ENCODE data around the gene TMEM81. TPM values are rescaled to one million over a fixed set of nuclear protein-coding genes. Genes with fewer than 3 reads are reported as not detected.

TMEM81 gene
- total and polyA plus RNA-seq, 2 experiments from 2014 or later = 3.6 to 4.5 TPM

- Histone ChIP-seq H3K9me2 (ENCODE audit: insufficient read depth) (no peaks in the 10 kb centered on the region), H3K4me3 (no peak overlapping the region), H2AFZ (no peak overlapping the region), H3K4me2 (no peak overlapping the region), H3K36me3 (ENCODE audit: insufficient read depth) (peaks cover 24% of the 10 kb centered on the region), H3K4me1 (ENCODE audit: insufficient read depth) (no peaks in the 10 kb centered on the region), H3F3A (replicated peaks; ENCODE audit: low read depth) (0 out of 2 replicates have a peak, but pooled peaks cover 6% of the 10 kb centered on the region), H3K27ac (ENCODE audit: low read depth) (no peak overlapping the region), H3K27me3 (ENCODE audit: insufficient read depth) (no peaks in the 10 kb centered on the region), H4K20me1 (replicated peaks; ENCODE audit: insufficient read depth) (peaks cover 11% of the 10 kb centered on the region), H3K79me2 (replicated peaks; ENCODE audit: insufficient read depth) (peaks cover 9% of the 10 kb centered on the region; the same call in 1 of the 2 replicates)
- H3K36me3 Mint-ChIP-seq (ENCODE audit: low read depth) = peaks cover 47% of the 10 kb centered on the region
- no peak for TF ChIP-seq REST (IDR thresholded peaks at IDR 0.05; ENCODE audit: unreplicated experiment)
- TF ChIP-seq JUNB (IDR thresholded peaks at IDR 0.05; ENCODE audit: unreplicated experiment) = no peak
- no peak for TF ChIP-seq EZH2phosphoT487 (IDR thresholded peaks at IDR 0.05; ENCODE audit: unreplicated experiment)
- TF ChIP-seq, protein P1, sequence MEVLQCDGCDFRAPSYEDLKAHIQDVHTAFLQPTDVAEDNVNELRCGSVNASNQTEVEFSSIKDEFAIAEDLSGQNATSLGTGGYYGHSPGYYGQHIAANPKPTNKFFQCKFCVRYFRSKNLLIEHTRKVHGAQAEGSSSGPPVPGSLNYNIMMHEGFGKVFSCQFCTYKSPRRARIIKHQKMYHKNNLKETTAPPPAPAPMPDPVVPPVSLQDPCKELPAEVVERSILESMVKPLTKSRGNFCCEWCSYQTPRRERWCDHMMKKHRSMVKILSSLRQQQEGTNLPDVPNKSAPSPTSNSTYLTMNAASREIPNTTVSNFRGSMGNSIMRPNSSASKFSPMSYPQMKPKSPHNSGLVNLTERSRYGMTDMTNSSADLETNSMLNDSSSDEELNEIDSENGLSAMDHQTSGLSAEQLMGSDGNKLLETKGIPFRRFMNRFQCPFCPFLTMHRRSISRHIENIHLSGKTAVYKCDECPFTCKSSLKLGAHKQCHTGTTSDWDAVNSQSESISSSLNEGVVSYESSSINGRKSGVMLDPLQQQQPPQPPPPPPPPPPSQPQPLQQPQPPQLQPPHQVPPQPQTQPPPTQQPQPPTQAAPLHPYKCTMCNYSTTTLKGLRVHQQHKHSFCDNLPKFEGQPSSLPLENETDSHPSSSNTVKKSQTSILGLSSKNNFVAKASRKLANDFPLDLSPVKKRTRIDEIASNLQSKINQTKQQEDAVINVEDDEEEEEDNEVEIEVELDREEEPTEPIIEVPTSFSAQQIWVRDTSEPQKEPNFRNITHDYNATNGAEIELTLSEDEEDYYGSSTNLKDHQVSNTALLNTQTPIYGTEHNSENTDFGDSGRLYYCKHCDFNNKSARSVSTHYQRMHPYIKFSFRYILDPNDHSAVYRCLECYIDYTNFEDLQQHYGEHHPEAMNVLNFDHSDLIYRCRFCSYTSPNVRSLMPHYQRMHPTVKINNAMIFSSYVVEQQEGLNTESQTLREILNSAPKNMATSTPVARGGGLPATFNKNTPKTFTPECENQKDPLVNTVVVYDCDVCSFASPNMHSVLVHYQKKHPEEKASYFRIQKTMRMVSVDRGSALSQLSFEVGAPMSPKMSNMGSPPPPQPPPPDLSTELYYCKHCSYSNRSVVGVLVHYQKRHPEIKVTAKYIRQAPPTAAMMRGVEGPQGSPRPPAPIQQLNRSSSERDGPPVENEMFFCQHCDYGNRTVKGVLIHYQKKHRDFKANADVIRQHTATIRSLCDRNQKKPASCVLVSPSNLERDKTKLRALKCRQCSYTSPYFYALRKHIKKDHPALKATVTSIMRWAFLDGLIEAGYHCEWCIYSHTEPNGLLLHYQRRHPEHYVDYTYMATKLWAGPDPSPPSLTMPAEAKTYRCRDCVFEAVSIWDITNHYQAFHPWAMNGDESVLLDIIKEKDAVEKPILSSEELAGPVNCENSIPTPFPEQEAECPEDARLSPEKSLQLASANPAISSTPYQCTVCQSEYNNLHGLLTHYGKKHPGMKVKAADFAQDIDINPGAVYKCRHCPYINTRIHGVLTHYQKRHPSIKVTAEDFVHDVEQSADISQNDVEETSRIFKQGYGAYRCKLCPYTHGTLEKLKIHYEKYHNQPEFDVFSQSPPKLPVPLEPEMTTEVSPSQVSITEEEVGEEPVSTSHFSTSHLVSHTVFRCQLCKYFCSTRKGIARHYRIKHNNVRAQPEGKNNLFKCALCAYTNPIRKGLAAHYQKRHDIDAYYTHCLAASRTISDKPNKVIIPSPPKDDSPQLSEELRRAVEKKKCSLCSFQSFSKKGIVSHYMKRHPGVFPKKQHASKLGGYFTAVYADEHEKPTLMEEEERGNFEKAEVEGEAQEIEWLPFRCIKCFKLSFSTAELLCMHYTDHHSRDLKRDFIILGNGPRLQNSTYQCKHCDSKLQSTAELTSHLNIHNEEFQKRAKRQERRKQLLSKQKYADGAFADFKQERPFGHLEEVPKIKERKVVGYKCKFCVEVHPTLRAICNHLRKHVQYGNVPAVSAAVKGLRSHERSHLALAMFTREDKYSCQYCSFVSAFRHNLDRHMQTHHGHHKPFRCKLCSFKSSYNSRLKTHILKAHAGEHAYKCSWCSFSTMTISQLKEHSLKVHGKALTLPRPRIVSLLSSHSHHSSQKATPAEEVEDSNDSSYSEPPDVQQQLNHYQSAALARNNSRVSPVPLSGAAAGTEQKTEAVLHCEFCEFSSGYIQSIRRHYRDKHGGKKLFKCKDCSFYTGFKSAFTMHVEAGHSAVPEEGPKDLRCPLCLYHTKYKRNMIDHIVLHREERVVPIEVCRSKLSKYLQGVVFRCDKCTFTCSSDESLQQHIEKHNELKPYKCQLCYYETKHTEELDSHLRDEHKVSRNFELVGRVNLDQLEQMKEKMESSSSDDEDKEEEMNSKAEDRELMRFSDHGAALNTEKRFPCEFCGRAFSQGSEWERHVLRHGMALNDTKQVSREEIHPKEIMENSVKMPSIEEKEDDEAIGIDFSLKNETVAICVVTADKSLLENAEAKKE (CRISPR knock-in tag; IDR thresholded peaks at IDR 0.05) = no peak
- no peak for TF ChIP-seq POLR2AphosphoS5 (IDR thresholded peaks at IDR 0.05; ENCODE audit: low read depth)
- no peak for TF ChIP-seq ZNF331 (CRISPR knock-in tag; IDR thresholded peaks at IDR 0.05; ENCODE audit: low read depth)
- TF ChIP-seq, protein P2, sequence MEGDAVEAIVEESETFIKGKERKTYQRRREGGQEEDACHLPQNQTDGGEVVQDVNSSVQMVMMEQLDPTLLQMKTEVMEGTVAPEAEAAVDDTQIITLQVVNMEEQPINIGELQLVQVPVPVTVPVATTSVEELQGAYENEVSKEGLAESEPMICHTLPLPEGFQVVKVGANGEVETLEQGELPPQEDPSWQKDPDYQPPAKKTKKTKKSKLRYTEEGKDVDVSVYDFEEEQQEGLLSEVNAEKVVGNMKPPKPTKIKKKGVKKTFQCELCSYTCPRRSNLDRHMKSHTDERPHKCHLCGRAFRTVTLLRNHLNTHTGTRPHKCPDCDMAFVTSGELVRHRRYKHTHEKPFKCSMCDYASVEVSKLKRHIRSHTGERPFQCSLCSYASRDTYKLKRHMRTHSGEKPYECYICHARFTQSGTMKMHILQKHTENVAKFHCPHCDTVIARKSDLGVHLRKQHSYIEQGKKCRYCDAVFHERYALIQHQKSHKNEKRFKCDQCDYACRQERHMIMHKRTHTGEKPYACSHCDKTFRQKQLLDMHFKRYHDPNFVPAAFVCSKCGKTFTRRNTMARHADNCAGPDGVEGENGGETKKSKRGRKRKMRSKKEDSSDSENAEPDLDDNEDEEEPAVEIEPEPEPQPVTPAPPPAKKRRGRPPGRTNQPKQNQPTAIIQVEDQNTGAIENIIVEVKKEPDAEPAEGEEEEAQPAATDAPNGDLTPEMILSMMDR (conservative IDR thresholded peaks at IDR 0.05; ENCODE audit: low read depth in 2 of 2) = no peak
- TF ChIP-seq EZH2 (IDR thresholded peaks at IDR 0.05; ENCODE audit: low read depth, unreplicated experiment) = no peak
- TF ChIP-seq NANOG (IDR thresholded peaks at IDR 0.05; ENCODE audit: borderline replicate concordance) = no peak
- H3K4me3 Mint-ChIP-seq = no peak overlapping the region
- H3K27me3 Mint-ChIP-seq (ENCODE audit: insufficient read depth, low read depth, poor library complexity) = no peaks in the 10 kb centered on the region
- DNase-seq (ENCODE audit: low spot score) = no peak
- no peak overlapping the region for H3K27ac Mint-ChIP-seq
- no peaks in the 10 kb centered on the region for H3K4me1 Mint-ChIP-seq
- ATAC-seq = no peak
- H3K9me3 Mint-ChIP-seq = no peaks in the 10 kb centered on the region
Observed at GRCh38 chr1:205107327-205107726, 23.1 kb upstream of the TMEM81 start.
